Left kidney (tissue), 1 donor: ENCODE data around the gene ATOH7. TPM values are rescaled to one million over a fixed set of nuclear protein-coding genes. Genes with fewer than 3 reads are reported as not detected.

Source experiments
- polyA plus RNA-seq: library from polyadenylated mRNA; unstranded; fragments of 120-200 nt; gene quantifications from one replicate; pipeline ENCODE4 v1.2.1, GENCODE V29; 2013; ENCODE audit not compliant: insufficient read length

The ATOH7 gene
- polyA plus RNA-seq, 1 donor = 1.7 TPM

Other genes starting within 250 kb of the ATOH7 start
- gene HERC4, start 156.8 kb downstream of the ATOH7 start, polyA plus RNA-seq = 66.7 TPM
- gene MYPN, start 122.6 kb downstream of the ATOH7 start, polyA plus RNA-seq = 0.03 TPM
- gene HNRNPH3, start 100.0 kb upstream of the ATOH7 start, polyA plus RNA-seq = 431 TPM
- gene PBLD, start 100.8 kb upstream of the ATOH7 start, polyA plus RNA-seq = 93.8 TPM
- 43.0 TPM for gene RUFY2, start 175.2 kb upstream of the ATOH7 start, polyA plus RNA-seq
- gene DNA2, start 239.9 kb upstream of the ATOH7 start, polyA plus RNA-seq = 21.8 TPM